GM12878 (cell line): ENCODE measurements around the gene SGMS1. TPM values are rescaled to one million over a fixed set of nuclear protein-coding genes. Genes with fewer than 3 reads are reported as not detected.
A peak's percentile ranks its signal among the peaks of the same experiment; 100 is the strongest.

Source experiments
- ATAC-seq: fragments of 200-7000 bp; cut with Tn5 transposase; 3 replicates; pipeline ENCODE4 v1.9.1; 2020; ENCODE audit warnings: mild to moderate bottlenecking, moderate library complexity
- BruUV-seq: library from RNA; stranded (reverse); fragments of 400-500 nt; replicated peaks from 2 replicates; lab custom pipeline; 2021; lab: Mats Ljungman, UMichigan
- CTCF ChIA-PET: fragments of 300-600 bp; sonication (Branson Sonifier 250); formaldehyde crosslinking; extraction: SDS; loops from one replicate; lab custom pipeline; 2021; ENCODE audit warnings: inconsistent platforms; lab: Yijun Ruan, JAX
- POLR2A ChIA-PET: fragments of 350-600 bp; formaldehyde crosslinking; extraction: SDS; loops from one replicate; lab custom pipeline; 2021; ENCODE audit warnings: inconsistent platforms; lab: Charles Lee
- RAD21 ChIA-PET: fragments of 300-600 bp; sonication (Branson Sonifier 250); formaldehyde crosslinking; loops from one replicate; lab custom pipeline; 2023; ENCODE audit warnings: antibody characterized with exemption; ENCODE audit not compliant: unreplicated experiment; lab: Charles Lee
- SMC1A ChIA-PET: fragments of 300-600 bp; sonication (Branson Sonifier 250); formaldehyde crosslinking; loops from one replicate; lab custom pipeline; 2023; ENCODE audit not compliant: unreplicated experiment, uncharacterized antibody; lab: Charles Lee
- DNase-seq: peaks from one replicate; pipeline ENCODE4 v3.0.0-alpha.2; 2011; ENCODE audit warnings: low read depth, low spot score
- FAIRE-seq: peaks from 3 replicates; lab custom pipeline; 2011; peaks lifted over from hg19 to GRCh38; lab: Jason Lieb, UNC
- H2AFZ ChIP-seq: 2 replicates; pipeline ENCODE4 v1.6.0; 2011; ENCODE audit warnings: low read depth, low read length, control low read depth; ENCODE audit not compliant: control insufficient read depth
- H3K27ac ChIP-seq: 2 replicates; pipeline ENCODE4 v1.5.1; 2011; ENCODE audit warnings: control low read depth; ENCODE audit not compliant: control insufficient read depth, insufficient read depth
- H3K27me3 ChIP-seq, 2 experiments: replicated peaks in 1 of 2; 2 replicates each; pipeline versions ENCODE4 v1.6.0 to v1.6.1; 2011; ENCODE audit warnings: low read length in 1 of 2; ENCODE audit not compliant: control insufficient read depth in 2 of 2, insufficient read depth in 2 of 2
- H3K36me3 ChIP-seq, 2 experiments: 2 replicates each; pipeline ENCODE4 v1.5.1; 2011; ENCODE audit warnings: low read length in 1 of 2; ENCODE audit not compliant: control insufficient read depth in 2 of 2, insufficient read depth in 2 of 2
- H3K4me1 ChIP-seq: 2 replicates; pipeline ENCODE4 v1.6.1; 2011; ENCODE audit warnings: mild to moderate bottlenecking, low read length, moderate library complexity, mixed read lengths; ENCODE audit not compliant: control insufficient read depth, insufficient read depth
- H3K4me2 ChIP-seq: 2 replicates; pipeline ENCODE4 v1.6.0; 2011; ENCODE audit warnings: control low read depth; ENCODE audit not compliant: control insufficient read depth, insufficient read depth
- H3K4me3 ChIP-seq: fragments of 200-600 bp; sonication (generic); 2 replicates; pipeline ENCODE4 v1.5.1; 2016
- H3K79me2 ChIP-seq: 2 replicates; pipeline ENCODE4 v1.6.0; 2011; ENCODE audit warnings: low read length; ENCODE audit not compliant: control insufficient read depth, insufficient read depth
- H3K9ac ChIP-seq: 2 replicates; pipeline ENCODE4 v1.8.0; 2011; ENCODE audit warnings: low read length, control low read depth, mixed read lengths; ENCODE audit not compliant: control insufficient read depth, insufficient read depth
- H3K9me3 ChIP-seq: replicated peaks from 3 replicates; pipeline ENCODE4 v1.5.1; 2011; ENCODE audit warnings: mild to moderate bottlenecking, low read length; ENCODE audit not compliant: control insufficient read depth, insufficient read depth
- H4K20me1 ChIP-seq: 2 replicates; pipeline ENCODE4 v1.6.0; 2011; ENCODE audit not compliant: control insufficient read depth, insufficient read depth
- BMI1 ChIP-seq: fragments of 450-650 bp; IDR thresholded peaks from 2 replicates; pipeline ENCODE4 v1.6.1; 2016; ENCODE audit warnings: mild to moderate bottlenecking, moderate library complexity, borderline replicate concordance
- CREB1 ChIP-seq: IDR thresholded peaks from 2 replicates; pipeline ENCODE4 v1.6.1; 2012; ENCODE audit warnings: low read depth, mild to moderate bottlenecking, inconsistent platforms
- ESRRA ChIP-seq: IDR thresholded peaks from 2 replicates; pipeline ENCODE4 v1.6.1; 2012; ENCODE audit warnings: mild to moderate bottlenecking, low read length, improper control_type of control experiment
- HDGF ChIP-seq: fragments of 450-650 bp; IDR thresholded peaks from 2 replicates; pipeline ENCODE4 v1.6.1; 2016; ENCODE audit warnings: antibody characterized with exemption
- IKZF2 ChIP-seq, 2 experiments: fragments of 450-650 bp; IDR thresholded peaks; 2 replicates each; pipeline ENCODE4 v1.6.1; 2017; ENCODE audit warnings: mild to moderate bottlenecking in 2 of 2, moderate library complexity in 2 of 2
- JUND ChIP-seq: IDR thresholded peaks from 2 replicates; pipeline ENCODE4 v1.6.1; 2012; ENCODE audit warnings: low read depth, mild to moderate bottlenecking, low read length, improper control_type of control experiment, moderate library complexity
- MEF2B ChIP-seq: fragments of 450-650 bp; IDR thresholded peaks from 2 replicates; pipeline ENCODE4 v1.6.1; 2018; ENCODE audit warnings: mild to moderate bottlenecking, moderate library complexity; ENCODE audit not compliant: partially characterized antibody, poor library complexity, severe bottlenecking
- NFIC ChIP-seq: IDR thresholded peaks from 2 replicates; pipeline ENCODE4 v1.6.1; 2012; ENCODE audit warnings: low read depth, mild to moderate bottlenecking, inconsistent platforms, low read length, moderate library complexity
- NFXL1 ChIP-seq: fragments of 450-650 bp; IDR thresholded peaks from 2 replicates; pipeline ENCODE4 v1.6.1; 2017; ENCODE audit warnings: antibody characterized with exemption, mild to moderate bottlenecking, borderline replicate concordance
- NRF1 ChIP-seq: conservative IDR thresholded peaks from 2 replicates; pipeline ENCODE4 v1.6.1; 2011; ENCODE audit warnings: mild to moderate bottlenecking, low read depth, low read length, improper control_type of control experiment
- RAD21 ChIP-seq: IDR thresholded peaks from 2 replicates; pipeline ENCODE4 v1.6.1; 2011; ENCODE audit warnings: mild to moderate bottlenecking, low read depth, low read length, moderate library complexity; ENCODE audit not compliant: insufficient read depth
- RCOR1 ChIP-seq: conservative IDR thresholded peaks from 2 replicates; pipeline ENCODE4 v1.6.1; 2012; ENCODE audit warnings: low read depth, low read length, improper control_type of control experiment
- SIX5 ChIP-seq: IDR thresholded peaks from 2 replicates; pipeline ENCODE4 v1.6.1; 2011; ENCODE audit warnings: mild to moderate bottlenecking, low read depth, low read length, moderate library complexity; ENCODE audit not compliant: severe bottlenecking
- SPI1 ChIP-seq: IDR thresholded peaks from 2 replicates; pipeline ENCODE4 v1.6.1; 2011; ENCODE audit warnings: low read depth, mild to moderate bottlenecking, low read length, moderate library complexity, borderline replicate concordance; ENCODE audit not compliant: insufficient read depth
- SUPT20H ChIP-seq: IDR thresholded peaks from 2 replicates; pipeline ENCODE4 v1.6.1; 2011; ENCODE audit warnings: low read depth, mild to moderate bottlenecking, low read length, moderate library complexity, borderline replicate concordance; ENCODE audit not compliant: control insufficient read depth
- YY1 ChIP-seq: IDR thresholded peaks from 2 replicates; pipeline ENCODE4 v1.6.1; 2011; ENCODE audit warnings: low read depth, mild to moderate bottlenecking, low read length
- ZBED1 ChIP-seq: IDR thresholded peaks from 2 replicates; pipeline ENCODE4 v1.6.1; 2016; ENCODE audit warnings: borderline replicate concordance
- ZNF622 ChIP-seq: fragments of 450-650 bp; IDR thresholded peaks from 2 replicates; pipeline ENCODE4 v1.6.1; 2017; ENCODE audit warnings: mild to moderate bottlenecking, inconsistent platforms
- WGBS: methylation state at CpG from one replicate; pipeline ENCODE4 v1.1.6; 2016; ENCODE audit warnings: low lambda C conversion rate; ENCODE audit not compliant: insufficient replicate concordance, insufficient coverage; ENCODE audit errors: missing lambda C conversion rate; 5-methylcytosine and 5-hydroxymethylcytosine counted together
- in situ Hi-C: fragments of 300-500 bp; cut with MboI; formaldehyde crosslinking; loops from 9 replicates; pipeline ENCODE4 v1.14.3; 2018; ENCODE audit warnings: mixed read lengths
- intact Hi-C: fragments of 100-400 bp; cut with micrococcal nuclease; formaldehyde crosslinking; loops from one replicate; pipeline ENCODE4 v1.14.2; 2022; ENCODE audit not compliant: unreplicated experiment
- polyA plus RNA-seq, 11 experiments: library from polyadenylated mRNA; depleted of rRNA in 4 of 11; unstranded in 6 of 11; stranded (reverse) in 5 of 11; fragments of >200 nt; fragmentation: Nextera tagmentation in 4 of 11; fragmentation: Illumina TruSeq in 1 of 11; extraction: Ambion mirVana in 4 of 11; extraction: Trizol in 1 of 11; gene quantifications; 1 replicate in 1 of 11; 2 replicates in 10 of 11; pipeline versions ENCODE4 v1.2.1 to v1.2.3, GENCODE V29; 2011 to 2016; ENCODE audit warnings: inconsistent platforms in 2 of 11, missing spikeins in 2 of 11, low read depth in 1 of 11
- total RNA-seq, 4 experiments: library from RNA; depleted of rRNA in 3 of 4; stranded (reverse); fragments of >200 nt in 3 of 4; fragmentation: Illumina TruSeq in 1 of 4; extraction: Trizol in 1 of 4; gene quantifications; 2 replicates each; pipeline versions ENCODE4 v1.2.1 to v1.2.3, GENCODE V29; 2013 to 2021
- TF ChIP-seq, protein P1 (sequence below): IDR thresholded peaks from 2 replicates; pipeline ENCODE4 v1.6.1; 2012; ENCODE audit warnings: low read length, inconsistent platforms
- TF ChIP-seq, protein P2 (sequence below): fragments of 450-650 bp; IDR thresholded peaks from 2 replicates; pipeline ENCODE4 v1.6.1; 2017; ENCODE audit warnings: borderline replicate concordance
- TF ChIP-seq, protein P3 (sequence below): IDR thresholded peaks from 2 replicates; pipeline ENCODE4 v1.6.1; 2012; ENCODE audit warnings: low read depth, low read length, improper control_type of control experiment

The SGMS1 gene
- total and polyA plus RNA-seq, 10 of the 15 experiments (the other 5 are each of a cell fraction or from before 2014, with no cell fraction given), result 1.4 to 14.5 (median 4.9) TPM

DNA sequence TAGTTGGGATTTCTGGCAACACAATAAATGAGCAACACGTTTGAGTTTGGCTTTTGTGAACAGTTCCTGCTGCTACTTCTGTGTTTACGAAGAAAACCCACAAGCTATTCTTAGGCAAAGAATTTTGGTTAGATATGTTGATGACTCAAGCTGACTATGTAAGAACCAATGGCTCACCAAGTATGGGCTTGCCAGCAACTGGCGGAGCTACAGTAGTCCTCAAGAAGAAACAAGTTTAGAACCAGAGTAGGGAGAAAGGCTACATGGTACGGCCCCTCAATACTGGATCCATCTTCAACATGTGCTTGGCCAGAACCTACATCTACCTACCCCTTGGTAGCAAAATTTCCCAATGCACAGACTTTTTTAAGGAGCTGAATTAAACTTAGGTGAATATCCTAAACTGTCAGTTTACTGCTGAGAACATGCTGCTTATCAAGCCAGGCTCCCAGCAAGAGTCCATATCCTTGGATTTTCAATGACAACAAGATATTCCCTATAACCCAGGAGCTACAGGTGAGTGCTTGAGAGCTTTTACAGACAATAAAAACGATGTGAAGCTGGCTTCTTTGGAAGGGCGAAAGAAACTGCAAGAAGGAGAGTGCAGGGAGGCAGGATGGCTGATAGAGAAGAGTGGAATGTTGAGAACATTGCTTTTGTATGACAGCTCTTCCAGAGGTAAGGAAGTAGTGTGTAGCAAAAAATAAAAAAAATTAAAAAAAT lies 298.1 kb downstream of the SGMS1 start:
- intact Hi-C loops, result no loop called here
- SMC1A ChIA-PET, result interaction anchor here (0.8 to 2.4 kb wide), 20 partner anchors 8 to 187 kb away, joined by 3 to 15 read pairs (median 5); no protein-coding TSS in a partner anchor
- 39% methylated on average over 6 of the region's 6 CpGs for WGBS
- in situ Hi-C loops, result no loop called here
- DNase-seq (no peak), ATAC-seq (peak; percentile 76), FAIRE-seq (no peak)
- RAD21 ChIA-PET, result interaction anchor here (0.6 to 1.6 kb wide), 12 partner anchors 9 to 1317 kb away, joined by 3 to 4 read pairs (median 3); no protein-coding TSS in a partner anchor
- BruUV-seq, result no TSS peak
- no peaks in the 10 kb centered on the region for H3K9me3 ChIP-seq
- peak overlapping the region; percentile 52 for H3K4me2 ChIP-seq
- no peaks in the 10 kb centered on the region for H3K27me3 ChIP-seq
- no peak overlapping the region for H2AFZ ChIP-seq
- H3K9ac ChIP-seq, result no peak overlapping the region
- POLR2A ChIA-PET, result interaction anchor here (0.6 to 1.6 kb wide), 8 partner anchors 8 to 219 kb away, joined by 3 to 7 read pairs (median 4); no protein-coding TSS in a partner anchor
- H3K4me1 ChIP-seq, result peaks cover 17% of the 10 kb centered on the region
- peaks cover 3% of the 10 kb centered on the region for H3K79me2 ChIP-seq
- no peak overlapping the region for H3K4me3 ChIP-seq
- CTCF ChIA-PET, result interaction anchor here (0.6 to 1.6 kb wide), 9 partner anchors 10 to 145 kb away, joined by 3 to 5 read pairs (median 3); no protein-coding TSS in a partner anchor
- H4K20me1 ChIP-seq, result peaks cover 1% of the 10 kb centered on the region; the same call in 1 of the 2 replicates
- H3K36me3 ChIP-seq, result no peaks in the 10 kb centered on the region; a peak in 1 of 4 replicates
- H3K27ac ChIP-seq, result peak overlapping the region; percentile 38; the same call in 1 of the 2 replicates
- TF ChIP-seq, protein P1, sequence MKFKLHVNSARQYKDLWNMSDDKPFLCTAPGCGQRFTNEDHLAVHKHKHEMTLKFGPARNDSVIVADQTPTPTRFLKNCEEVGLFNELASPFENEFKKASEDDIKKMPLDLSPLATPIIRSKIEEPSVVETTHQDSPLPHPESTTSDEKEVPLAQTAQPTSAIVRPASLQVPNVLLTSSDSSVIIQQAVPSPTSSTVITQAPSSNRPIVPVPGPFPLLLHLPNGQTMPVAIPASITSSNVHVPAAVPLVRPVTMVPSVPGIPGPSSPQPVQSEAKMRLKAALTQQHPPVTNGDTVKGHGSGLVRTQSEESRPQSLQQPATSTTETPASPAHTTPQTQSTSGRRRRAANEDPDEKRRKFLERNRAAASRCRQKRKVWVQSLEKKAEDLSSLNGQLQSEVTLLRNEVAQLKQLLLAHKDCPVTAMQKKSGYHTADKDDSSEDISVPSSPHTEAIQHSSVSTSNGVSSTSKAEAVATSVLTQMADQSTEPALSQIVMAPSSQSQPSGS, result peak; percentile 49; the same call in 1 of the 2 replicates
- TF ChIP-seq JUND, result no peak
- TF ChIP-seq BMI1, result no peak
- peak; percentile 52; the same call in 1 of the 2 replicates for TF ChIP-seq NFIC
- TF ChIP-seq, protein P2, sequence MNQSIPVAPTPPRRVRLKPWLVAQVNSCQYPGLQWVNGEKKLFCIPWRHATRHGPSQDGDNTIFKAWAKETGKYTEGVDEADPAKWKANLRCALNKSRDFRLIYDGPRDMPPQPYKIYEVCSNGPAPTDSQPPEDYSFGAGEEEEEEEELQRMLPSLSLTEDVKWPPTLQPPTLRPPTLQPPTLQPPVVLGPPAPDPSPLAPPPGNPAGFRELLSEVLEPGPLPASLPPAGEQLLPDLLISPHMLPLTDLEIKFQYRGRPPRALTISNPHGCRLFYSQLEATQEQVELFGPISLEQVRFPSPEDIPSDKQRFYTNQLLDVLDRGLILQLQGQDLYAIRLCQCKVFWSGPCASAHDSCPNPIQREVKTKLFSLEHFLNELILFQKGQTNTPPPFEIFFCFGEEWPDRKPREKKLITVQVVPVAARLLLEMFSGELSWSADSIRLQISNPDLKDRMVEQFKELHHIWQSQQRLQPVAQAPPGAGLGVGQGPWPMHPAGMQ, result no peak
- TF ChIP-seq, protein P3, sequence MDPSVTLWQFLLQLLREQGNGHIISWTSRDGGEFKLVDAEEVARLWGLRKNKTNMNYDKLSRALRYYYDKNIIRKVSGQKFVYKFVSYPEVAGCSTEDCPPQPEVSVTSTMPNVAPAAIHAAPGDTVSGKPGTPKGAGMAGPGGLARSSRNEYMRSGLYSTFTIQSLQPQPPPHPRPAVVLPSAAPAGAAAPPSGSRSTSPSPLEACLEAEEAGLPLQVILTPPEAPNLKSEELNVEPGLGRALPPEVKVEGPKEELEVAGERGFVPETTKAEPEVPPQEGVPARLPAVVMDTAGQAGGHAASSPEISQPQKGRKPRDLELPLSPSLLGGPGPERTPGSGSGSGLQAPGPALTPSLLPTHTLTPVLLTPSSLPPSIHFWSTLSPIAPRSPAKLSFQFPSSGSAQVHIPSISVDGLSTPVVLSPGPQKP, result no peak
- TF ChIP-seq RCOR1, result no peak
- TF ChIP-seq IKZF2 (IDR thresholded peaks at IDR 0.05), result 0 out of 4 replicates have a peak, but pooled peaks of 1 of the 2 experiments have one; percentile 24
- no peak for TF ChIP-seq SIX5
- TF ChIP-seq YY1, result no peak
- no peak for TF ChIP-seq ZNF622
- TF ChIP-seq NRF1, result no peak
- no peak for TF ChIP-seq RAD21
- TF ChIP-seq HDGF, result no peak
- TF ChIP-seq SPI1, result peak; percentile 6; the same call in 1 of the 2 replicates
- no peak for TF ChIP-seq ZBED1
- TF ChIP-seq ESRRA, result no peak
- no peak for TF ChIP-seq SUPT20H
- peak; percentile 37 for TF ChIP-seq MEF2B
- 0 out of 2 replicates have a peak, but pooled peaks have one; percentile 17 for TF ChIP-seq CREB1
- no peak for TF ChIP-seq NFXL1
